Neural cell (in vitro differentiated cells): Measurements from ENCODE around the gene PDK2. TPM values are rescaled to one million over a fixed set of nuclear protein-coding genes. Genes with fewer than 3 reads are reported as not detected.

Experiments used
- H2AFZ ChIP-seq: fragments of 200-600, 300-800 bp; sonication (generic), shearing (Covaris generic); 2 replicates; pipeline ENCODE4 v1.6.0; 2014; ENCODE audit warnings: low read depth, mild to moderate bottlenecking, antibody characterized with exemption, low read length, moderate library complexity
- H3F3A ChIP-seq: fragments of 200-600 bp; shearing (Covaris generic); 2 replicates; pipeline ENCODE4 v1.6.1; 2016; ENCODE audit warnings: mild to moderate bottlenecking, moderate library complexity, mixed read lengths, antibody characterized with exemption, low read length; ENCODE audit not compliant: insufficient read depth, poor library complexity, severe bottlenecking
- H3K27ac ChIP-seq: fragments of 200-600, 300-800 bp; sonication (generic), shearing (Covaris generic); 2 replicates; pipeline ENCODE4 v1.5.1; 2014; ENCODE audit warnings: mild to moderate bottlenecking, low read length, moderate library complexity
- H3K27me3 ChIP-seq: fragments of 300-800, 200-600 bp; sonication (generic), shearing (Covaris generic); 2 replicates; pipeline ENCODE4 v1.6.0; 2014; ENCODE audit warnings: mild to moderate bottlenecking, low read depth, low read length, moderate library complexity; ENCODE audit not compliant: insufficient read depth
- H3K36me3 ChIP-seq: fragments of 300-800, 200-600 bp; sonication (generic), shearing (Covaris generic); 2 replicates; pipeline ENCODE4 v1.5.1; 2014; ENCODE audit warnings: mild to moderate bottlenecking, antibody characterized with exemption, low read length, moderate library complexity; ENCODE audit not compliant: insufficient read depth
- H3K4me2 ChIP-seq: fragments of 300-800, 200-600 bp; sonication (generic), shearing (Covaris generic); 2 replicates; pipeline ENCODE4 v1.6.0; 2014; ENCODE audit warnings: mild to moderate bottlenecking, low read length
- H3K4me3 ChIP-seq: fragments of 300-800, 200-600 bp; sonication (generic), shearing (Covaris generic); 2 replicates; pipeline ENCODE4 v1.5.1; 2014; ENCODE audit warnings: mild to moderate bottlenecking, low read length, moderate library complexity
- H3K79me2 ChIP-seq: fragments of 200-600 bp; shearing (Covaris generic); replicated peaks from 2 replicates; pipeline ENCODE4 v1.6.0; 2014; ENCODE audit warnings: mild to moderate bottlenecking, low read length, moderate library complexity; ENCODE audit not compliant: insufficient read depth
- H3K9ac ChIP-seq: fragments of 300-800, 200-600 bp; sonication (generic), shearing (Covaris generic); 2 replicates; pipeline ENCODE4 v1.6.1; 2016; ENCODE audit warnings: mild to moderate bottlenecking, low read length, mixed read lengths
- H3K9me2 ChIP-seq: fragments of 200-600 bp; shearing (Covaris generic); 2 replicates; pipeline ENCODE4 v1.6.1; 2016; ENCODE audit warnings: mild to moderate bottlenecking, low read length, mixed read lengths; ENCODE audit not compliant: insufficient read depth
- H3K9me3 ChIP-seq: fragments of 200-600, 300-800 bp; sonication (generic), shearing (Covaris generic); 2 replicates; pipeline ENCODE4 v1.6.1; 2016; ENCODE audit warnings: mild to moderate bottlenecking, mixed run types, low read length, moderate library complexity, mixed read lengths
- H4K20me1 ChIP-seq: fragments of 200-600 bp; shearing (Covaris generic); 2 replicates; pipeline ENCODE4 v1.6.1; 2016; ENCODE audit warnings: mild to moderate bottlenecking, mixed run types; ENCODE audit not compliant: insufficient read depth
- CTCF ChIP-seq: fragments of 450-650 bp; IDR thresholded peaks from 2 replicates; pipeline ENCODE4 v1.5.1; 2014; ENCODE audit warnings: antibody characterized with exemption, mild to moderate bottlenecking, moderate library complexity; ENCODE audit not compliant: poor library complexity, severe bottlenecking
- EP300 ChIP-seq: fragments of 450-650 bp; conservative IDR thresholded peaks from 2 replicates; pipeline ENCODE4 v1.6.1; 2014; ENCODE audit warnings: antibody characterized with exemption, mild to moderate bottlenecking, moderate library complexity; ENCODE audit not compliant: poor library complexity, severe bottlenecking
- EZH2 ChIP-seq: fragments of 200-600, 300-800 bp; shearing (Covaris generic), sonication (generic); IDR thresholded peaks from 2 replicates; pipeline ENCODE4 v1.6.1; 2014; ENCODE audit warnings: antibody characterized with exemption, low read length, borderline replicate concordance, mild to moderate bottlenecking; ENCODE audit not compliant: insufficient read depth, poor library complexity, severe bottlenecking
- MXI1 ChIP-seq: fragments of 450-650 bp; conservative IDR thresholded peaks from 2 replicates; pipeline ENCODE4 v1.6.1; 2014; ENCODE audit warnings: antibody characterized with exemption, mild to moderate bottlenecking; ENCODE audit not compliant: poor library complexity, severe bottlenecking
- POLR2AphosphoS5 ChIP-seq: IDR thresholded peaks from 2 replicates; pipeline ENCODE4 v1.6.1; 2012
- RAD21 ChIP-seq: fragments of 450-650 bp; conservative IDR thresholded peaks from 2 replicates; pipeline ENCODE4 v1.6.1; 2014; ENCODE audit warnings: antibody characterized with exemption, mild to moderate bottlenecking, moderate library complexity
- SMC3 ChIP-seq: fragments of 450-650 bp; conservative IDR thresholded peaks from 2 replicates; pipeline ENCODE4 v1.6.1; 2014; ENCODE audit warnings: antibody characterized with exemption, mild to moderate bottlenecking, moderate library complexity; ENCODE audit not compliant: poor library complexity
- TAF1 ChIP-seq: IDR thresholded peaks from 2 replicates; pipeline ENCODE4 v1.6.1; 2012; ENCODE audit warnings: low read depth
- polyA plus RNA-seq: library from polyadenylated mRNA; depleted of rRNA; stranded (reverse); fragments of >200 nt; gene quantifications from 2 replicates; pipeline ENCODE4 v1.2.3, GENCODE V29; 2014
- TF ChIP-seq, protein P1 (sequence below): IDR thresholded peaks from 2 replicates; pipeline ENCODE4 v1.6.1; 2012; ENCODE audit warnings: borderline replicate concordance

PDK2 gene
- polyA plus RNA-seq, 1 donor from 2014 or later: 36.2 TPM

- Histone ChIP-seq H3K27me3 (no peaks in the 10 kb centered on the region), H3K4me3 (peak overlapping the region; percentile 91), H3K79me2 (peaks cover 43% of the 10 kb centered on the region), H3K4me2 (peak overlapping the region; percentile 73), H3K9me2 (no peaks in the 10 kb centered on the region), H3K9me3 (no peaks in the 10 kb centered on the region), H2AFZ (no peak overlapping the region), H3K9ac (peak overlapping the region; percentile 94), H4K20me1 (peaks cover 40% of the 10 kb centered on the region), H3K36me3 (no peaks in the 10 kb centered on the region), H3K27ac (no peak overlapping the region), H3F3A (no peaks in the 10 kb centered on the region)
- TF ChIP-seq TAF1 (no peak), EZH2 (no peak), CTCF (no peak), EP300 (no peak), SMC3 (no peak), MXI1 (no peak), POLR2AphosphoS5 (no peak), RAD21 (no peak)
- TF ChIP-seq, protein P1, sequence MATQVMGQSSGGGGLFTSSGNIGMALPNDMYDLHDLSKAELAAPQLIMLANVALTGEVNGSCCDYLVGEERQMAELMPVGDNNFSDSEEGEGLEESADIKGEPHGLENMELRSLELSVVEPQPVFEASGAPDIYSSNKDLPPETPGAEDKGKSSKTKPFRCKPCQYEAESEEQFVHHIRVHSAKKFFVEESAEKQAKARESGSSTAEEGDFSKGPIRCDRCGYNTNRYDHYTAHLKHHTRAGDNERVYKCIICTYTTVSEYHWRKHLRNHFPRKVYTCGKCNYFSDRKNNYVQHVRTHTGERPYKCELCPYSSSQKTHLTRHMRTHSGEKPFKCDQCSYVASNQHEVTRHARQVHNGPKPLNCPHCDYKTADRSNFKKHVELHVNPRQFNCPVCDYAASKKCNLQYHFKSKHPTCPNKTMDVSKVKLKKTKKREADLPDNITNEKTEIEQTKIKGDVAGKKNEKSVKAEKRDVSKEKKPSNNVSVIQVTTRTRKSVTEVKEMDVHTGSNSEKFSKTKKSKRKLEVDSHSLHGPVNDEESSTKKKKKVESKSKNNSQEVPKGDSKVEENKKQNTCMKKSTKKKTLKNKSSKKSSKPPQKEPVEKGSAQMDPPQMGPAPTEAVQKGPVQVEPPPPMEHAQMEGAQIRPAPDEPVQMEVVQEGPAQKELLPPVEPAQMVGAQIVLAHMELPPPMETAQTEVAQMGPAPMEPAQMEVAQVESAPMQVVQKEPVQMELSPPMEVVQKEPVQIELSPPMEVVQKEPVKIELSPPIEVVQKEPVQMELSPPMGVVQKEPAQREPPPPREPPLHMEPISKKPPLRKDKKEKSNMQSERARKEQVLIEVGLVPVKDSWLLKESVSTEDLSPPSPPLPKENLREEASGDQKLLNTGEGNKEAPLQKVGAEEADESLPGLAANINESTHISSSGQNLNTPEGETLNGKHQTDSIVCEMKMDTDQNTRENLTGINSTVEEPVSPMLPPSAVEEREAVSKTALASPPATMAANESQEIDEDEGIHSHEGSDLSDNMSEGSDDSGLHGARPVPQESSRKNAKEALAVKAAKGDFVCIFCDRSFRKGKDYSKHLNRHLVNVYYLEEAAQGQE: no peak
Observed at GRCh38 chr17:50149091-50149416, 53.9 kb downstream of the PDK2 start.

DNA sequence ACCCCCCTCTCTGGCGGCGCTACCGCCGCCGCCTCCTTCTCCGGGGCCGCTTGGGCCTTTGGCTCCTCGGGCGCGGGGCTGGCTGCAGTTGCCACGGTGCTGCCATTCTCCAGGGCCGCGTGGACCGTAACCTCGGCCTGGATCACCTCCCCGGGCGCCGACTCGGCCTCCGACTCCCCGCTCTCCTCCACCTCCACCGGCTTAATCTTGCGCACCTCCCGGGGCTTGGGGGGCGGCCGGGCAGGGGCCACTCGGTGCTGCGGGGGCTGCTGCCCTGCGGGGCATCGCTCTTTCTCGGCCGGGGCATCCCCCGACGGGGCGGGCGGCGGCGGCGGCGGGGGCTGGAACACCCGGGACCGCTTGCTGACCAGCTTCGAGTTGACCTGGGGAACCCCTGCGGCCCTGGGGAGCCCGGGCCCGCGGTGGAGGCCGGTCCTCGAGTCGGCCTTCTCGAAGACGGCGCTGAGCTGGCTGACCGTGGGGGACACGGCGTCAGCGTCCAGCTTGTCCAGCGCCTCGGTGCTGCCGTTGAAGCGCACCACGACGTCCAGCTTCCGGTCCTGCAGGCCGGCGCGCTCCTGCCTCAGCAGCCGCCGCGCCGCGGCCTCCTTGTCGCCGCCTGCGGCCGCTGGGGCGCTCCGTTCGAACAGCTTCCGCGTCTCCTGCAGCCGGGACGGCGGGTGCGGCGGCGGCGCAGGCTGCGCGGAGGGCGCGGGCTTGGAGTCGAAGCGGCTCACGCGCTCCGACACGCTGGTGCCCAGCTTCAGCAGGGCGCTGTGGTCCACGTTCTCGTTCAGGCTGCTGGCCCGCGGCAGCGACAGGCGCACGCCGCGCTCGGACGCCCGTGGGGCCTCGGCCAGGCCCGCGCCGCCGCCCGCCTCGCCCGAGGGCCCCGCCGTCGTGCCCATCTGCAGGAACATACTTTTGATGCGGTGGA is 54.5 kb downstream of the PDK2 start:
- Histone ChIP-seq H3K9me2 (no peaks in the 10 kb centered on the region), H3K9ac (peak overlapping the region; percentile 94), H3K36me3 (no peaks in the 10 kb centered on the region), H3F3A (no peaks in the 10 kb centered on the region), H4K20me1 (peaks cover 40% of the 10 kb centered on the region), H3K9me3 (no peaks in the 10 kb centered on the region), H3K4me2 (peak overlapping the region; percentile 73), H3K79me2 (peaks cover 43% of the 10 kb centered on the region), H3K4me3 (peak overlapping the region; percentile 91), H3K27ac (no peak overlapping the region), H3K27me3 (no peaks in the 10 kb centered on the region), H2AFZ (no peak overlapping the region)
- TF ChIP-seq MXI1: peak; percentile 75
- no peak for TF ChIP-seq SMC3
